Measurements from ENCODE around the gene TM9SF2.

The TM9SF2 gene

GRCh38 chr13:99465454-99465853 lies 35.8 kb upstream of the TM9SF2 start:
- H3K4me3 ChIP-seq (replicated peaks; ENCODE audit: low read depth, low read length) = no peak overlapping the region
- DNase-seq (ENCODE audit: extremely low read depth, low read depth) = no peak
- TF ChIP-seq CTCF (IDR thresholded peaks at IDR 0.05; ENCODE audit: low read depth, low read length, missing control alignments) = no peak

- no peak overlapping the region for H3K4me3 ChIP-seq (replicated peaks; ENCODE audit: low read depth, low read length)
- TF ChIP-seq CTCF (IDR thresholded peaks at IDR 0.05; ENCODE audit: low read depth, low read length, missing control alignments) = no peak
- DNase-seq (ENCODE audit: extremely low read depth, low read depth) = no peak
Observed at GRCh38 chr13:99467764-99468163, 33.5 kb upstream of the TM9SF2 start.

- TF ChIP-seq CTCF (IDR thresholded peaks at IDR 0.05; ENCODE audit: low read depth, low read length, missing control alignments) = no peak
- no peak for DNase-seq (ENCODE audit: extremely low read depth, low read depth)
- H3K4me3 ChIP-seq (replicated peaks; ENCODE audit: low read depth, low read length) = no peak overlapping the region
Observed at GRCh38 chr13:99469041-99469440, 32.2 kb upstream of the TM9SF2 start.

GRCh38 chr13:99470027-99470426 lies 31.2 kb upstream of the TM9SF2 start:
- no peak overlapping the region for H3K4me3 ChIP-seq (replicated peaks; ENCODE audit: low read depth, low read length)
- TF ChIP-seq CTCF (IDR thresholded peaks at IDR 0.05; ENCODE audit: low read depth, low read length, missing control alignments) = no peak
- DNase-seq (ENCODE audit: extremely low read depth, low read depth) = no peak

GRCh38 chr13:99471221-99472121 lies 29.8 kb upstream of the TM9SF2 start:
- H3K4me3 ChIP-seq (replicated peaks; ENCODE audit: low read depth, low read length) = no peak overlapping the region
- TF ChIP-seq CTCF (IDR thresholded peaks at IDR 0.05; ENCODE audit: low read depth, low read length, missing control alignments) = no peak
- DNase-seq (ENCODE audit: extremely low read depth, low read depth) = no peak

- no peak for DNase-seq (ENCODE audit: extremely low read depth, low read depth)
- H3K4me3 ChIP-seq (replicated peaks; ENCODE audit: low read depth, low read length) = no peak overlapping the region
- no peak for TF ChIP-seq CTCF (IDR thresholded peaks at IDR 0.05; ENCODE audit: low read depth, low read length, missing control alignments)
Observed at GRCh38 chr13:99472122-99472440, 29.2 kb upstream of the TM9SF2 start.

GRCh38 chr13:99473515-99473914 lies 27.8 kb upstream of the TM9SF2 start:
- no peak for DNase-seq (ENCODE audit: extremely low read depth, low read depth)
- TF ChIP-seq CTCF (IDR thresholded peaks at IDR 0.05; ENCODE audit: low read depth, low read length, missing control alignments) = no peak

More at GRCh38 chr13:99473515-99473914, 27.8 kb upstream of the TM9SF2 start:
- H3K4me3 ChIP-seq (replicated peaks; ENCODE audit: low read depth, low read length) = no peak overlapping the region

All from HFF-Myc (cell line).